CD4-positive, alpha-beta T cell treated with Interleukin-1 beta for 1 hour (primary cell): ENCODE data around the gene DHDH.
A peak's percentile ranks its signal among the peaks of the same experiment; 100 is the strongest.
"Not testable (repeated sequence)": the region's sequence is repeated elsewhere in the genome, so short reads cannot be mapped to it uniquely, and the experiment has no call there.

Experiments used
- DNase-seq, 2 donors: peaks; one replicate each; pipeline ENCODE4 v3.0.0-alpha.2; 2020 to 2022

The DHDH gene

GRCh38 chr19:48933382-48933932, at the start of gene DHDH:
Gene DHDH, plus strand, starts transcription at chr19:48933699. Its CDS starts 23 bp downstream, at chr19:48933722.
- peak; percentile 90 to 92 for DNase-seq

- DNase-seq = peak; percentile 19 to 37
These were observed 49.8 kb upstream of the DHDH start for GRCh38 chr19:48883726-48884125.

GRCh38 chr19:48887861-48888612, 45.5 kb upstream of the DHDH start:
- no peak for DNase-seq

GRCh38 chr19:48889496-48889895, 44.0 kb upstream of the DHDH start:
- DNase-seq = not testable (repeated sequence)

GRCh38 chr19:48890551-48890950, 42.9 kb upstream of the DHDH start:
- no peak for DNase-seq

- no peak for DNase-seq
These were observed 38.3 kb upstream of the DHDH start for GRCh38 chr19:48895226-48895625.

GRCh38 chr19:48896191-48896720, 37.2 kb upstream of the DHDH start:
- DNase-seq = peak; percentile 49 to 67

GRCh38 chr19:48897181-48897580, 36.3 kb upstream of the DHDH start:
- no peak for DNase-seq

- DNase-seq = not testable (repeated sequence)
These were observed 34.1 kb upstream of the DHDH start for GRCh38 chr19:48899386-48899749.

GRCh38 chr19:48899781-48900476, 33.6 kb upstream of the DHDH start, which contains the start of gene NUCB1:
Gene NUCB1, plus strand, starts transcription at chr19:48900312. Its CDS starts 485 bp downstream, at chr19:48900797.
- peak; percentile 97 to 99 for DNase-seq

- DNase-seq = peak in 1 of 2 donors; percentile 49
These were observed 32.8 kb upstream of the DHDH start for GRCh38 chr19:48900477-48901406.

GRCh38 chr19:48902291-48902690, 31.2 kb upstream of the DHDH start:
- not testable (repeated sequence) for DNase-seq

GRCh38 chr19:48903788-48904187, 29.7 kb upstream of the DHDH start:
- not testable (repeated sequence) for DNase-seq

GRCh38 chr19:48905664-48906063, 27.8 kb upstream of the DHDH start:
- no peak for DNase-seq

GRCh38 chr19:48906324-48906723, 27.2 kb upstream of the DHDH start:
- DNase-seq = no peak

GRCh38 chr19:48907671-48908070, 25.8 kb upstream of the DHDH start:
- peak in 1 of 2 donors; percentile 34 for DNase-seq

GRCh38 chr19:48909424-48910077, 23.9 kb upstream of the DHDH start:
- DNase-seq = not testable (repeated sequence)

GRCh38 chr19:48910803-48911202, 22.7 kb upstream of the DHDH start:
- no peak for DNase-seq

- peak; percentile 9 to 37 for DNase-seq
These were observed 20.2 kb upstream of the DHDH start for GRCh38 chr19:48913114-48913889.

- no peak for DNase-seq
These were observed 19.3 kb upstream of the DHDH start for GRCh38 chr19:48914181-48914580.

- DNase-seq = no peak
These were observed 17.7 kb upstream of the DHDH start for GRCh38 chr19:48915757-48916156.
